NCI-H2107 treated with DMSO at 0.1 percent for 48 hours (cell line): ENCODE measurements around the gene KRTAP5-11.
"Not testable (repeated sequence)": the region's sequence is repeated elsewhere in the genome, so short reads cannot be mapped to it uniquely, and the experiment has no call there.

Source experiments
- DNase-seq: peaks from one replicate; lab custom pipeline; 2025; ENCODE audit not compliant: unreplicated experiment; lab: John Stamatoyannopoulos, UW

Gene KRTAP5-11

GRCh38 chr11:71581826-71582225 is 849 bp downstream of the KRTAP5-11 start:
- no peak for DNase-seq

GRCh38 chr11:71580057-71581003 is 2.3 kb downstream of the KRTAP5-11 start:
- peak; percentile 86 for DNase-seq

- DNase-seq = not testable (repeated sequence)
These were observed 3.2 kb downstream of the KRTAP5-11 start for GRCh38 chr11:71579513-71579912.

GRCh38 chr11:71577469-71578004 is 5.1 kb downstream of the KRTAP5-11 start:
- DNase-seq = no peak

GRCh38 chr11:71576688-71577465 is 5.8 kb downstream of the KRTAP5-11 start:
- DNase-seq = not testable (repeated sequence)

- no peak for DNase-seq
These were observed 6.8 kb downstream of the KRTAP5-11 start for GRCh38 chr11:71575723-71576424.

- DNase-seq = no peak
These were observed 8.3 kb downstream of the KRTAP5-11 start for GRCh38 chr11:71574418-71574817.

- DNase-seq = no peak
These were observed 9.9 kb downstream of the KRTAP5-11 start for GRCh38 chr11:71572811-71573210.

- DNase-seq = not testable (repeated sequence)
These were observed 11.4 kb downstream of the KRTAP5-11 start for GRCh38 chr11:71571101-71571850.

GRCh38 chr11:71568704-71569349 is 13.8 kb downstream of the KRTAP5-11 start:
- DNase-seq = no peak

GRCh38 chr11:71567633-71568032 is 15.0 kb downstream of the KRTAP5-11 start:
- not testable (repeated sequence) for DNase-seq

- DNase-seq = not testable (repeated sequence)
These were observed 15.8 kb downstream of the KRTAP5-11 start for GRCh38 chr11:71566626-71567599.

- DNase-seq = no peak
These were observed 16.5 kb downstream of the KRTAP5-11 start for GRCh38 chr11:71566081-71566620.

GRCh38 chr11:71565263-71565662 is 17.4 kb downstream of the KRTAP5-11 start, which contains the start of gene KRTAP5-10:
Gene KRTAP5-10 (plus strand): TSS chr11:71565563. CDS start chr11:71565588, 25 bp downstream.
- no peak for DNase-seq

- DNase-seq = no peak
These were observed 18.2 kb downstream of the KRTAP5-11 start for GRCh38 chr11:71564430-71564829.

GRCh38 chr11:71563406-71563805 is 19.3 kb downstream of the KRTAP5-11 start:
- no peak for DNase-seq

- DNase-seq = no peak
These were observed 20.6 kb downstream of the KRTAP5-11 start for GRCh38 chr11:71562120-71562519.

- no peak for DNase-seq
These were observed 23.7 kb downstream of the KRTAP5-11 start for GRCh38 chr11:71558996-71559395.
